ENCODE data around the gene PSMB7. TPM values are rescaled to one million over a fixed set of nuclear protein-coding genes. Genes with fewer than 3 reads are reported as not detected.

PSMB7 gene
- total and polyA plus RNA-seq, 2 of the 8 experiments (the other 6 are each of a cell fraction or from before 2014, with no cell fraction given) = 222 to 357 TPM

DNA sequence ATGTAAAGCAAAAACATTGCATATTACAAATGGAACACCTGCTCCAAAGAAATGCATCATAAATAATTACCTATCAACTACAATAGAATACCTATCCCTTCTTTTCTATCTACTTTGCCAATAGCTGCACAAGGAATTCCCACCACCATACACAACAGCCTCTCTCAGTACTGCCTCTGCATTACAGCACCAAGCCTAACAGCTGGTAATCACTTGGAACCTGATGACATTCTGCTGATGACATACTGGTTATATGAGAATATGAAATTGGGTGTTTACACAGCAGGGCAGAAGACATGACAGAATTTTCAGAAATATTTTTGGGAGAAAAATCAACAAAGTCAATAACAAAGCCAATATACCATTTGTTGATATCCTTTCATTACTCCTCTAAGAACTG is 43.2 kb downstream of the PSMB7 start:
- no peak overlapping the region for H2BK20ac ChIP-seq (ENCODE audit: low read length)
- H3K4me3 ChIP-seq (ENCODE audit: extremely low read depth in 1 of 4, insufficient read depth in 2 of 4, low read depth in 3 of 4, low read length in 4 of 4) = no peak overlapping the region
- H3K36me3 ChIP-seq (ENCODE audit: control insufficient read depth in 2 of 4, insufficient read depth in 4 of 4, low read length in 3 of 4) = peaks cover 0 to 3% (median 0%) of the 10 kb centered on the region in 4 experiments; a peak in 1 of 8 replicates
- H3K9me3 ChIP-seq (ENCODE audit: insufficient read depth in 2 of 2, low read depth in 1 of 2, low read length in 1 of 2) = peaks cover 0 to 3% of the 10 kb centered on the region in 2 experiments; a peak in 1 of 4 replicates
- H3K56ac ChIP-seq (replicated peaks; ENCODE audit: insufficient read length, low read depth, low read length) = no peak overlapping the region
- H3K4me1 ChIP-seq (replicated peaks in 1 of 4; ENCODE audit: control insufficient read depth in 3 of 4, insufficient read depth in 4 of 4, low read length in 3 of 4) = peaks cover 0 to 4% (median 0%) of the 10 kb centered on the region in 4 experiments; a peak in 2 of 7 replicates
- H3K9ac ChIP-seq (replicated peaks in 1 of 4; ENCODE audit: extremely low read depth in 1 of 4, low read depth in 3 of 4, low read length in 3 of 4) = no peak overlapping the region
- no peak overlapping the region for H2AFZ ChIP-seq (ENCODE audit: low read length)
- H2BK15ac ChIP-seq (ENCODE audit: low read length) = no peak overlapping the region
- H3K23ac ChIP-seq (ENCODE audit: insufficient read length) = no peak overlapping the region
- H3K4me2 ChIP-seq (ENCODE audit: insufficient read depth in 1 of 2, low read depth in 2 of 2, low read length in 2 of 2) = no peak overlapping the region
- H4K5ac ChIP-seq (ENCODE audit: insufficient read length, low read depth, low read length) = no peak overlapping the region
- CTCF ChIA-PET (ENCODE audit: partially characterized antibody) = interaction anchor here (2.1 to 2.2 kb wide), 2 partner anchors 9 to 16 kb away, joined by 6 to 9 read pairs; no protein-coding TSS in a partner anchor
- peaks cover 0 to 8% of the 10 kb centered on the region in 2 experiments for H4K20me1 ChIP-seq (replicated peaks in 1 of 2; ENCODE audit: control insufficient read depth in 1 of 2, insufficient read depth in 2 of 2, low read length in 2 of 2)
- no peak overlapping the region for H3K14ac ChIP-seq (ENCODE audit: insufficient read length)
- no peaks in the 10 kb centered on the region for H3K23me2 ChIP-seq (ENCODE audit: low read depth, low read length)
- no peak overlapping the region for H4K91ac ChIP-seq (replicated peaks; ENCODE audit: insufficient read length, low read length)
- FAIRE-seq (no peak), DNase-seq (ENCODE audit: low read depth in 1 of 2, low spot score in 2 of 2) (no peak)
- no peak overlapping the region for H2BK5ac ChIP-seq (ENCODE audit: low read depth, low read length)
- H3K79me1 ChIP-seq (ENCODE audit: low read depth, low read length) = peaks cover 9% of the 10 kb centered on the region
- POLR2A ChIA-PET (ENCODE audit: partially characterized antibody) = no interaction called here
- no peak overlapping the region for H3K4ac ChIP-seq (replicated peaks; ENCODE audit: insufficient read length, low read depth, low read length)
- H3K27ac ChIP-seq (ENCODE audit: low read depth, low read length) = no peak overlapping the region
- H4K8ac ChIP-seq (ENCODE audit: extremely low read depth, insufficient read depth, low read length) = no peak overlapping the region
- H2AK5ac ChIP-seq (ENCODE audit: low read depth, low read length) = no peak overlapping the region
- H2BK12ac ChIP-seq (ENCODE audit: low read depth, low read length) = no peak overlapping the region
- H3K27me3 ChIP-seq (replicated peaks in 1 of 4; ENCODE audit: control insufficient read depth in 3 of 4, extremely low read depth in 1 of 4, insufficient read depth in 3 of 4, low read length in 3 of 4) = no peaks in the 10 kb centered on the region
- H2BK120ac ChIP-seq (replicated peaks; ENCODE audit: low read depth, low read length) = no peak overlapping the region
- H3K79me2 ChIP-seq (ENCODE audit: control insufficient read depth in 1 of 2, insufficient read depth in 2 of 2, low read length in 2 of 2) = peaks cover 0 to 71% of the 10 kb centered on the region in 2 experiments; a peak in 3 of 4 replicates
- no peak overlapping the region for H3K18ac ChIP-seq (ENCODE audit: extremely low read depth, low read length)
- TF ChIP-seq SIX5 (IDR thresholded peaks at IDR 0.05; ENCODE audit: low read depth, low read length) (no peak), SIN3A (conservative IDR thresholded peaks at IDR 0.05 in 1 of 2, IDR thresholded peaks at IDR 0.05 in 1 of 2; ENCODE audit: low read depth in 1 of 2, low read length in 2 of 2) (no peak), KDM5A (IDR thresholded peaks at IDR 0.05; ENCODE audit: low read length) (no peak), YY1 (IDR thresholded peaks at IDR 0.05; ENCODE audit: low read depth, low read length) (no peak), SAP30 (IDR thresholded peaks at IDR 0.05; ENCODE audit: insufficient read depth, insufficient replicate concordance, low read length) (no peak), SP4 (IDR thresholded peaks at IDR 0.05; ENCODE audit: low read length) (no peak), BCL11A (IDR thresholded peaks at IDR 0.05; ENCODE audit: low read depth in 2 of 2, low read length in 2 of 2) (no peak), KDM1A (IDR thresholded peaks at IDR 0.05; ENCODE audit: borderline replicate concordance, low read length) (no peak), NRF1 (IDR thresholded peaks at IDR 0.05; ENCODE audit: low read depth, low read length) (no peak), CHD2 (IDR thresholded peaks at IDR 0.05; ENCODE audit: low read length) (no peak), TEAD4 (IDR thresholded peaks at IDR 0.05; ENCODE audit: low read depth, low read length) (no peak), GABPA (IDR thresholded peaks at IDR 0.05; ENCODE audit: borderline replicate concordance, insufficient read depth, low read length) (no peak)
- TF ChIP-seq, protein P1, sequence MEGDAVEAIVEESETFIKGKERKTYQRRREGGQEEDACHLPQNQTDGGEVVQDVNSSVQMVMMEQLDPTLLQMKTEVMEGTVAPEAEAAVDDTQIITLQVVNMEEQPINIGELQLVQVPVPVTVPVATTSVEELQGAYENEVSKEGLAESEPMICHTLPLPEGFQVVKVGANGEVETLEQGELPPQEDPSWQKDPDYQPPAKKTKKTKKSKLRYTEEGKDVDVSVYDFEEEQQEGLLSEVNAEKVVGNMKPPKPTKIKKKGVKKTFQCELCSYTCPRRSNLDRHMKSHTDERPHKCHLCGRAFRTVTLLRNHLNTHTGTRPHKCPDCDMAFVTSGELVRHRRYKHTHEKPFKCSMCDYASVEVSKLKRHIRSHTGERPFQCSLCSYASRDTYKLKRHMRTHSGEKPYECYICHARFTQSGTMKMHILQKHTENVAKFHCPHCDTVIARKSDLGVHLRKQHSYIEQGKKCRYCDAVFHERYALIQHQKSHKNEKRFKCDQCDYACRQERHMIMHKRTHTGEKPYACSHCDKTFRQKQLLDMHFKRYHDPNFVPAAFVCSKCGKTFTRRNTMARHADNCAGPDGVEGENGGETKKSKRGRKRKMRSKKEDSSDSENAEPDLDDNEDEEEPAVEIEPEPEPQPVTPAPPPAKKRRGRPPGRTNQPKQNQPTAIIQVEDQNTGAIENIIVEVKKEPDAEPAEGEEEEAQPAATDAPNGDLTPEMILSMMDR (IDR thresholded peaks at IDR 0.05; ENCODE audit: control extremely low read depth in 1 of 3, insufficient read depth in 1 of 3, low read depth in 1 of 3, low read length in 3 of 3) = no peak

Data from H1 (cell line).